ENCODE measurements around the gene VPS33A.

Gene VPS33A

DNA sequence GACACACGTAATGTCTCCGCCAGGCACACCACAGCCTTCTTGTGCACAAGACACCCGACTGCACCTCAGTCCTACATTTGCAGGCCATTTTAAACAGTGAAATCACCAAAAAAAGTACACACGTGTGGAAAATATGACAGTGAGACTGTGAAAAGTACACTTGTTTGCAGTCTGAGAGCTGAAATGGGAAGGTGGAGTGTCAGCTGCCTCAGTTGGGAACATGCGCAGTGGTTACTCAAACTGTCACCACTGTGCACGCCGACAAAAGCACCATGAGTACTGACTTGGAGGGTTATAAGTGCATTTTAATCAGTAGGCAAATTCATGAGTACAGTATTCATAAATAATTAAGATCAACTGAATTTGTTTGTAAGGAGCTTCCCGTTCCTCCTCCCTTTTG is 15.8 kb downstream of the VPS33A start:
- DNase-seq (ENCODE audit: low read depth in 2 of 2) = no peak

DNA sequence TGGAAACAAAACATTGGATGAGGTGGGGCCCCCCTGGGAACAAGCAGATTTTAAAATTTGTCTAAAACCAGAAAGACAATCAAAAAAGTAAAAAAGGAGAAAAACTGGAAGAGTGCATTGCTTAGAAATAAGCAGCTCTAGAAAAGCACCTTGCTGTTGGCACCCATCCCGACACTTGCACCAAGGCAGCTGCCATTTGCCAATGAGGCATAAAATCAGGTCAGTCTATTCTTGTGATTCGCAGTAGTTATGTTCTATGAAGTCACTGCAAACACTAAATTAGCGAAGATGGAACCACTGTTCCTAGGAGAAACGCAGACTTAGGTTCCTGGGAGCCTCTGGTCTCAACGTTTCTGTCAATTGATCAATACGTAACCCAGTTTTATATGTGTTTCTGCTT is 16.2 kb downstream of the VPS33A start:
- DNase-seq (ENCODE audit: low read depth in 2 of 2) = no peak

DNA sequence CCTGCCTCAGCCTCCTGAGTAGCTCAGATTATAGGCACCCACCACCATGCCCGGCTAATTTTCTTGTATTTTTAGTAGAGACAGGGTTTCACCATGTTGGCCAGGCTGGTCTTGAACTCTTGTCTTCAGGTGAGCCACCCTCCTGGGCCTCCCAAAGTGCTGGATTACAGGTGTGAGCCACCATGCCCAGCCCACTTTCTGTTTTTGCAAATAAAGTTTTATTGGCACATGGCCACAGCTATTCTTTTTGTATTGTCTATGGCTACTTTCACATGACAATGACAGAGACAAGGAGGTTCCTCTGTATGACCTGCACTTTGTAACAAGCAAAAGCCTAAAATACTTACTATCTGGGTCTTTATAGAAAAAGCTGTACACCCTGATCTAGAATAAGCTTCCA is 20.7 kb downstream of the VPS33A start:
- DNase-seq (ENCODE audit: low read depth in 2 of 2) = no peak

DNA sequence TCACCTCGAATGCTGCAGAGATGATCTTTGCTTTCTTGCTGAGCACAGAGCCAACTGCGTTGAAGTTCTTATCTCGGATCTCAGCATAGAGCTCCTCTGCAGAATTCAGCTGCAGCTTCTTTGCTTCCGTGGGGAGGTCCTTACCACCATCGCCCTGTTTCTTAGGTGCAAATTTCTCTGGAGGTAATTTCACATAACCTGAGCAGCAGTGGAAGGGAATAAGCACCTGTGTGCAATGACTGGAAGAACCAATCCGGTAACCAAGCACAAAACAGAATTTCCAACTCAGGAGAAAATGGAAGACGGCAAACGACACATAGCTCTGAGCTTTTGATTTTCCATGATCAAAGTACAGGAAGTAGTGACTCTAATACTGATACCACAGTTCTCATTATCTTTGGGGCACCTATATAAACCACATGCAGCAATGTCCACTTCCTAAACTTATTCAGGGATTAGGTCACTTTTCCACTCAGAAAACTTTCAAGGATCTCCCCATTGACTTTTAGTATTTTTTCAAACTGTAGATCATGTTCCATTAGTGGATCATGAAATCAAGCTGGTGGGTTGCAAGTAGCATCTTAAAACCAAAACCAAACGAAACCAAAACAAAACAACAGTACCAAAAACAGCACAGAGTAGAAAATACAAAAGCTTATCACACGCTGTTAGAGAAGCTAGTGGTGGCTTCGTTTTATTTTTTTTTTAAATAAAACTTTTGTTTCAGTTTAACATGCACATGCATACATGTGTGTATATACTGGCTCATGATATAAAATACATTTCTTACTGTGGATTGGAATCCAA is 21.5 kb downstream of the VPS33A start:
- no peak for DNase-seq (ENCODE audit: low read depth in 2 of 2)

DNA sequence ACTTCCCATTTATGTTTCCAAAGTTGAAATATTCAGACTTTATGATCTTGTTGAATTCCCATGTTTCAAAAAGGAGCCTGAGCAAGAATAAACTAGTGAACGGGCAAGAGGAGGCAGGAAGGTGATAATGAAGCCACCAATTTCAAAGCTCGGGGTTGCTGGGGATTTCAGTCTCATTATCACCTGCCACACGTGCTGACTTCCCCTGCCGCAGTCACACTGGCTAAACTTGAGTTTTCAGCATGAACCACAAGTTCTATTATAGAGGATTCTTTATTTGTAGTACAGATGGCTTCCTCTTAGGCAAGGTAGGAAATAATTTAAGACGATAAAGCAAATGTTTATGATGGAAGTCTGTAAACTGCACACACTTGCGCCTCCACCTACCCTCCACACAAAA is 22.3 kb downstream of the VPS33A start:
- no peak for DNase-seq (ENCODE audit: low read depth in 2 of 2)

DNA sequence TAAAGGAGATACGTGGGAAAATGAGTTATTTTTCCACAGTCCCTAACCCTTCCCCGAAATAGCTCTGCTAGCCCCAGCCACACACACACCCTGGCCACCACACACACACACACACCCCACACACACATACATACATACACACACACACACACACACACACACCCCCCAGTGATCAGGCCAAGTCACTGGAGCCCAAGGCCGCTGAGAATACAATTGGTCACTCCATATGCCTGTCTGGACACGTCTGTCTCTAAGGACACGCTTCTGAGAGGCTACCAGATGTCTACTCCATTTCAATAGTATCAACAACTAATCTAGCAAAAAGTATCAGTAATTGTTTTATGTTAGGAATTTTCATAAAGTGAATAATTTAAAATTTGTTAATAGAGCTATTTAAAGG is 27.4 kb downstream of the VPS33A start:
- DNase-seq (ENCODE audit: low read depth in 2 of 2) = no peak

DNA sequence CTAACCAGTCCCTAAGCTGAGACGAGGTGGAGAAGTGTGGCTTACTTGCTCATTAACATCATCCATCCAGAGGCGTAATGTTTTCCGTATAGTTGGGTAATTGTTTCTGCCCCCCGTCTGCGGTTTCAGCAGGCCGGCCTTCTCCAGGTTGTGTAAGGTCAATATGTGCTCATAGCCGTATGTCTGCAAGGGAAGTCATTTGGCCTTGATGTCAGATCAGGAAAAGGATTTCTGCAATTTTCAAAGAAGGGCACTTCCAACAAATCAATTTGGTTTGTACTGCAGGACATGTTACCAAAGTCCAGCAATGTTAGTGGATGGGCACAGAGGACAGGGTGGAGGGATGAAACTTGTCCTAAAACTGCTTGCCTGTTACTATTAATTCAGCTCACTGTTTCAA is 30.6 kb downstream of the VPS33A start:
- DNase-seq (ENCODE audit: low read depth in 2 of 2) = no peak

DNA sequence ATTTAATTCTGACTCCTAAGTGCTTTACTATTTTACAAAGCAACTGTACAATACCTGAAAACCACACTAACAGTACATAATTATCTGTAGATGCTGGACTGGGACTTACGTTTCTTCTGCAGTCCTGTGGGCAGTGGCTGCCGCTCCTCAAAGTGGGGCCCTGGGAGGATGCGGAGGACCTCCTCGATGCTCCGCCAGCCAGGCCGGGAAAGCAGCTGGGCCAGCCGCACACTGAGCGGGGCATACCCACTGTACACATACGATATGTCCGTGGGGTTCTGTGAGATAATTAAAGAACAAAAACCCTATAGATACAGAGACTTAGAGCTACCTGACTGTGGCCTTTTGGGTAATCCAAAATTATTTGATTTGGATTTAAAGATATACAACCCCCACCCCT is 33.6 kb downstream of the VPS33A start:
- no peak for DNase-seq (ENCODE audit: low read depth in 2 of 2)

DNA sequence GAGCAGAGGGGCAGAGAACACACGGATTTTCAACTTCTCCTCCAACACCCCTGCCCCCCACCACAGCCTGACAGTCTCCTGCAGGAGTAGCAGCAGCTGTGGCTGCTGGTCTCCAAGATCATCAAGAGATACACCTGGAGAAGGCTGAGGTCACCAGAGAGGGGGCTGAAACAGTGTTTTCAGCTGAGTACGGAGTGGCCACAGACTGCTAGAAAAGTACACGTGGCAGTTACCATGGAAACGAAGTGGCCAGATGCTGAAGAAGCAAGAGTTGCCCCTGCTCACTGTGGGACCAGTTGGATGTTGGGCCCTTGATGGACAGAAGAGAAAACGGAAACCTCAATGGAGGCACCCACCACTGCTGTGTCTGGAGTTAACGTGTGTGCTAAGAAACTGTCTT is 35.5 kb downstream of the VPS33A start:
- no peak for DNase-seq (ENCODE audit: low read depth in 2 of 2)

DNA sequence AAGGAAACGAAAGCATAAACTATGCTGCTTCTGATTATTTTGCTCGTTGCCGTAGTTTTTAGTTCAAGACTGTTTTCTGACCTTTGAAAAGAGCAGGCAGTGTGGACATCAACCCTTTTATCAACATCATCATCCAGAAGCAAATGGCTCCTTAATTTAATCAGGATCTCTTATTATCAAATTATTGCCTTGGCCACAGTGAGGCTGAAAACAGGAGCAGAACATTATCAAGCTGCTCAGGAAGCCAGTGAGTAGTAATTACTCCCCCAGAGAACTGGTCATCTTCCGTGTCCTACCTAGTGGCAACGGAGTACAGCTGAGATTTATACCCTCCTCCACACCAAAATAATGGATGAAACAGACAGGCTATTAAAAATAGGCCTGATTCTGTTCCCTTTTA is 38.2 kb downstream of the VPS33A start:
- DNase-seq (ENCODE audit: low read depth in 2 of 2) = no peak

DNA sequence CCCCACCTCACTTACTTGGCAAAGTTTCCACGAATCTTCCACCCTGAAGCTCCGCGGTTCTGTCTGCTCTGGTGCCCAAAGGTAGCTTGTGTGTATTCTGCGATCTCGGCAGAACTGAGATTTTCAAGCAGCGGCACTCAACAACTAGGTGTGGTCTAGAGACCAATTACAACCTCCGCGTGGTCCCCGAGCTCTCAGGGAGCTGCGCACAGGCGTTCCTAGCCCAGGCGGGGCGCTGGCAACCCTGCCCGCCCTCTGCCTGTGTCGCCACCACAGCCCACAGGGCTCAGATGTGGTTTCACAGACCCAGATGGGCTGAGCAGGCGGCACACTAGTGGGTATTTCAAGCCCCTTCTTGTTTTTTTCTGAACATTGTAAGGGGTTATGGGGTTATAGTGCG is 39.0 kb downstream of the VPS33A start:
- DNase-seq (ENCODE audit: low read depth in 2 of 2) = peak; percentile 33

DNA sequence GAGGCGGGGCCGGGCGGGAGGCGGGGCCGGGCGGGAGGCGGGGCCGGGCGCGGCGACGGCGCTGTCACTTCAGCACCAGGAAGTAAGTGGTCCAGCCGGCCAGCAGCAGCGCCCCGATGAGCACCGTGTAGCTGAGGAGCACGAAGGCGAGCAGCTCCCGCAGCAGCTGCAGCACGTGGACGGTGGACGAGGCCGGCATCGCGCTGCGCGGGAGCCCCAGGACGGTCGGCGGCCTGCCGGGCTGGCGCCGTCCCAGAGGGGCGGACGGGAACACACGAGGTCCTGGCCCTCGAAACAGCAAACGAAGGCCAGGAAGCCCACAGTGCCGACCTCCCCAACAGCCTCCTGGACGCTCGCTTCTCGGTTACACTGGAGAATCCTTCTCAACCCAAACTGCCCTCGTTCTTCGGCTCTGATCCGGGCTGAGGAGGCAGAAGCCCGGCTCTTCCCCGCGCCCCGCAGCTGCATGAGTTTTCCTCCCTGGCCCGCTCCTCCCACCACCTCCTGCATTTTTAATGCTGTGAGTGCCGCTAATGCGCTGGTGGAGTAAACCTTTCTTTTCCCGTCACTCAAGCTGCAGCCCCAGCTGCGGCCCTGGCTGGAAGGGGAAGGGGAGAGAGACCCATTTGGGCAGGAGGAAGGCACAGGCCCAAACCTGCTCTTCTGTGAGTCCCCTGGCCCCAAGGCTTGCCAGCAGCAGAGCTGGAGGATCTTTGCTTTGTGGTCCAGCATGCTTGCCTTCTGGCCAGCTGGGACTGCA is 39.7 kb downstream of the VPS33A start:
- DNase-seq (ENCODE audit: low read depth in 2 of 2) = no peak

DNA sequence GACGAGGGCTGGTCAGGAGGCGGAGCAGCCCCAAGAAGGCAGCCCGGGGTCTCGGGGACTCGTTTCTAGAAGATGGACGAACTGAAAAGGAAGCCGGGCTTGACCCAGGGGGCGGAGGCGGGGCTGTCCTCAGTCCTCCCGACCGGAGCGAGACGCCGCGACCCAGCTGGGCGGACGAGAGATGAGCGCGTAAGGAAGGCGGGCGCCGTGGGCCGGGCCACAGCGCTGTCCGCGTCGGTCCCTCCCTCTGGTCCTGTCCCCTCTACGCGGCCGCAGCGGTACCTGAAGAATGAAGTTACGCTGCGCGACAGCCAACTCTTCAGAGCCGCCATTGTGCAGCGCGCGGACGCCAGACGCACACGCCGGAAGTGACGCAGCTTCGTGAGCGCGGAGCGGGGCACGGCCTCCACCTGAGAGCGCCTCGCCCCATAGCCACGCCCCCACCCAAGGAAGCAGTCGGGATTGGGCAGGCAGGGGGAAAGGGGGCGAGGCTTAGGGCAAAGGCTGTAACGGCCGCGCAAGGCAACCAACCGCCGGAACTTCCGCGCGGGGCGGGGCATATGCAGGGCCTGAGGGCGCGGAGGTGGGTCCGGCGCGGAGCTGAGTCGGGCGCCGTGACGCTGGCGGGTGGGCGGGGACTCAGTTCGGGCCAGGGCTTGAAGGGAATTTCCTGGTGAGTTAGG is 40.5 kb downstream of the VPS33A start, which contains the start of gene DIABLO:
Gene DIABLO, minus strand, starts transcription at position 370 of the 683 bp plus-strand sequence. Its CDS starts 38 bp downstream, at position 332.
- DNase-seq (ENCODE audit: low read depth in 2 of 2) = peak; percentile 99 to 100

DNA sequence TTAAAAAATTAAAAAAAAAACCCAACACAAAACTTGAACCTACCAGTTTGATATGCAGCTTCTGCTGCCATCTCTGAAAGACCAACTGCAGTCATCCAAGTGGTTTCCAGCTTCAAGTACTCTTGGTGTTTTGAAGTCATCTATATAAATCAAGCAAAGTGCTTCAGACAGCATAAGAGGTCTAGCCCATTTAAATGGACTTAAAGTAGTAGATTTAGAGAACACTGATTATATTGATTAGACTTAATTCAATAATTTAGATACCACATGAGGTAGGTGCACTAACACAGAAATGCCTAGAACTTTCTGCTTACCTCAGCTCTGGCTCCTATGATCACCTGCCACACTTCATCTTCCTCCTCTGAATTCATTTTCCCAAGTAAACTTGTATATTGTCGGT is 49.8 kb downstream of the VPS33A start:
- no peak for DNase-seq (ENCODE audit: low read depth in 2 of 2)

DNA sequence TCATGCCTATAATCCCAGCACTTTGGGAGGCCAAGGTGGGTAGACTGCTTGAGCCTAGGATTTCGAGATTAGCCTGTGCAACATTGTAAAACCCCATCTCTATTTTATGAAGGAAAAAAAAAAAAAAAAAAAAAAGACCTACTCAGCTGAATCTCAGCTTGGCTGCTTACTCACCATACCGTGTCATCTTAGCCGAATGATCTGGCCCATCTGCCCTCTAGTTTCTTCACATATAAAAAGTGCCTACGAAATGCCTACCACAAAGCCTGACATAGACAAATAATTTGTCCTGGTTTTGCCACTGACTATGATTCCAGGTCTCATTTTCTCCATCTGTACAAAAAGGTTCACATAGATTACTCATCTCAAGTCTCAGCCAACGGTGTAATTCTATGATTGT is 50.5 kb downstream of the VPS33A start:
- no peak for DNase-seq (ENCODE audit: low read depth in 2 of 2)

DNA sequence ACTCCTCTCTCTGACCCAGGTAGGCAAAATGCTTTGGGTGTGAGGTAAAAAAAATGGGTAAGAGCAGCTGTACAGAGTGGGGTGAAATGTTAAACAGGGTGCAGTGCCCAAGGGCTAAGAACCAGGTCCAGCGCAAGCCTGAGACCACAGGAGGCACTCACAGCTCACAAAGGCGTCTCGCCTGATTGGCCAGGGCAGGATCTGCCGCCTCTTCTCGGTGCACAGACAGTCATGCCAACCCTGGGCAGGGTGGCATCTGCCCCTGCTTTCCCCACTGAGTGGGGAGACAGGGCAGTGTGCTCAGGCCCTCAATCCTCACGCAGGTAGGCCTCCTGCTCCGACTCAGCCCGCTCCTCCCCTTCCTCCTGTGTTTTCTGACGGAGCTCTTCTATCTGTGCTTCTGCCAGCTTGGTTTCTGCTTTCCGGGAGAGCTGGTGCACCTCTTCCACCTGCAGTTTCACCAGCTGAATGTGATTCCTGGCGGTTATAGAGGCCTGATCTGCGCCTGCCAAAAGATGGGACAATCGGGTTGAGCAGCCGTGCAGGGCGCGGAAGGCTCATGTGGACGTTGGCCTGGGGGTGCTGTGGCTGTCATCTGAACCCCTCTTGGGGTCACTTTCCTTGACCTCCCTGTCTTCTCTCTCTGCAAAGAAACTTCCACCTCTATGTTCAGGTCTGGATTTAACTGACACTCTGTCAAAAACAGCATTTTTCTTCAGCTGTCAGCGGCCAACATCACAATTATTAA is 58.0 kb downstream of the VPS33A start:
- no peak for DNase-seq (ENCODE audit: low read depth in 2 of 2)

DNA sequence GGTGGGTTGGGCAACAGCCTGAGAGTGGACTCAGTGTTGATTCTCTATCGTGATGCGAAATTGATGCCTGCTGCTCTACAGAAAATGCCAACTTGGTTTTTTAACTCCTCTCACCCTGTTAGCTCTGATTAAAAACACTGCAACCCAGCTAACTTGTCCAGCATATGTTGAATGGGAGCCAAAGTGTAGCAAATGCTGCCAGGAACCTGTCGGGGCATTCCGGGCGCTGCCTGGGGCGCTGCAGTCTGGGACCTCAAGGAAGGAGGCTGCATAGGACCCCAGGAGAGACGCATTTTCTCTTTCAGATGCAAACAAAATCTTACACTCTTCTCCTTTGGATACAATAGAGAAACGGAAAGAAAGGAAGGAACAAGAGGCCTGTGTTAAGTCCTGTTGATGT is 58.9 kb downstream of the VPS33A start:
- no peak for DNase-seq (ENCODE audit: low read depth in 2 of 2)

DNA sequence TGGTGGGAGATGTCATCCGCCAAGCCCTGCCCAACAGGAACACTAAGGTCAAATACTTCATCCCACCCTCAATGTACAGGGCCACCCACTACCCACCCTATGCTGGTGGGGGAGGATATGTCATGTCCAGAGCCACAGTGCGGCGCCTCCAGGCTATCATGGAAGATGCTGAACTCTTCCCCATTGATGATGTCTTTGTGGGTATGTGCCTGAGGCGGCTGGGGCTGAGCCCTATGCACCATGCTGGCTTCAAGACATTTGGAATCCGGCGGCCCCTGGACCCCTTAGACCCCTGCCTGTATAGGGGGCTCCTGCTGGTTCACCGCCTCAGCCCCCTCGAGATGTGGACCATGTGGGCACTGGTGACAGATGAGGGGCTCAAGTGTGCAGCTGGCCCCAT is 59.3 kb downstream of the VPS33A start:
- DNase-seq (ENCODE audit: low read depth in 2 of 2) = no peak

DNA sequence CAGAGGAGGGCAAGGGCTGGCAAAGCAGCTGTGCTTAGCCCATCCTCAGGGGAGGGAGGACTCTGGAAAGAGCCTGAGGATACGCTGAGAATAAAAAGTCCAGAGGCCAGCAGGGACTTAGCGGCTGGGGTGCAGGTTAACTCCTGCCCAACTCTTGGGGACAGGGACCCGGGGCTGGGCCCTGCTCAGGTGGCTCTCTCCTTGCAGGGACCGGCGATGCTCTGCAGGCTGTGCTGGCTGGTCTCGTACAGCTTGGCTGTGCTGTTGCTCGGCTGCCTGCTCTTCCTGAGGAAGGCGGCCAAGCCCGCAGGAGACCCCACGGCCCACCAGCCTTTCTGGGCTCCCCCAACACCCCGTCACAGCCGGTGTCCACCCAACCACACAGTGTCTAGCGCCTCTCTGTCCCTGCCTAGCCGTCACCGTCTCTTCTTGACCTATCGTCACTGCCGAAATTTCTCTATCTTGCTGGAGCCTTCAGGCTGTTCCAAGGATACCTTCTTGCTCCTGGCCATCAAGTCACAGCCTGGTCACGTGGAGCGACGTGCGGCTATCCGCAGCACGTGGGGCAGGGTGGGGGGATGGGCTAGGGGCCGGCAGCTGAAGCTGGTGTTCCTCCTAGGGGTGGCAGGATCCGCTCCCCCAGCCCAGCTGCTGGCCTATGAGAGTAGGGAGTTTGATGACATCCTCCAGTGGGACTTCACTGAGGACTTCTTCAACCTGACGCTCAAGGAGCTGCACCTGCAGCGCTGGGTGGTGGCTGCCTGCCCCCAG is 60.0 kb downstream of the VPS33A start:
- DNase-seq (ENCODE audit: low read depth in 2 of 2) = no peak

DNA sequence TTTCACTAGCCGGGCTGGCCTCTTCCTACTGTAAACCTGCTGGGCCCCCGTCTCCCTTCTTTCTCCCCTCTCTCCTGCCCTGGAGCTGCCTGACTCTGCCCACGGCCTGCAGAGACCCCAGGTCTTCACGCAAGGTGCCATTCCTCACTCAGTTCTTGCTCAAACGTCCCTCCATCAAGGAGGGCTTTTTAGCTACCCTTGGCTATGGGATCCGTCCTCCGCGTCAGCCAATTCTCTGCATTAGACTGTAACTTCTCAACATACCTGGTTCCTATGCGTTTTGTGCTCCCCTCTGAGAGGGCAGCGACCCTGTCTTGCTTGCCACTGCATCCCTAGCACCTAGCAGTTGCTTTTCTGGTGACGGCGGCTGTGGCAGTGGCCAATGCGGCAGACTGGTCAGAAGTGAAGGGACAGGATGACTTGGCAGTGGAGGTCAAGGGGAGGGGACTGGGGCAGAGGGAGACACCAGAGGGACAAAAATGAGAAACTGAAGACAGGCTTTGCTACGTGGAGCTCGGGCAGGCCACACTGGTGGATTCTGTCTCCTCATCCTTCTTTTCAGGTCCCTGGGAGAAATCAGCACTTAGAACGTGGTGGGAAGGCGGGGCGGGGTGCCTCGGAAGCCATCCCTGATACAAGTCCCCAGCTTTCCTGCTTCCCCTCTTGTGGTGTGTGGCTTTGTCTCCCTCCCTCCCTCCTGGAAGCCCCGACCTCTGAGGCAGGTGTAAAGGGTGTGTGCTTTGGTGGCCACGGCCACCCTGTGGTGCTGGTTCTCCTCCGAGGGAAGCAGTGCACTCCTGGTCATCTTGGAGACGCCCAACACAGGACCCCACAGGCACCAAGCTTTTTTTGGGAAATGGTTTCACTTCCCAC is 61.0 kb downstream of the VPS33A start:
- DNase-seq (ENCODE audit: low read depth in 2 of 2) = no peak
